SK-N-SH treated with all-trans-retinoic acid at 6 μM for 48 hours (cell line): ENCODE results near the gene FER.

Experiments
- ATAC-seq: fragments of 200-7000 bp; cut with Tn5 transposase; 3 replicates; pipeline ENCODE4 v1.9.1; 2020; ENCODE audit warnings: mild to moderate bottlenecking, moderate library complexity
- ARNTL ChIP-seq: fragments of 450-650 bp; formaldehyde crosslinking; IDR thresholded peaks from 2 replicates; pipeline ENCODE4 v1.5.0; 2020; ENCODE audit warnings: low read depth, mild to moderate bottlenecking, moderate library complexity, borderline replicate concordance
- BACH2 ChIP-seq: fragments of 250-450 bp; sonication (Bioruptor Pico); IDR thresholded peaks from 2 replicates; pipeline ENCODE4 v1.9.0; 2021; ENCODE audit warnings: mild to moderate bottlenecking, borderline replicate concordance
- CREB5 ChIP-seq: fragments of 250-450 bp; sonication (Bioruptor Pico); IDR thresholded peaks from 2 replicates; pipeline ENCODE4 v1.5.1; 2020; ENCODE audit warnings: low read depth, mild to moderate bottlenecking, moderate library complexity
- CSDC2 ChIP-seq: fragments of 250-450 bp; sonication (Bioruptor Pico); IDR thresholded peaks from 2 replicates; pipeline ENCODE4 v1.5.0; 2020; ENCODE audit warnings: mild to moderate bottlenecking, moderate library complexity
- CSRNP3 ChIP-seq: fragments of 250-450 bp; sonication (Bioruptor Pico); IDR thresholded peaks from 2 replicates; pipeline ENCODE4 v1.5.1; 2021; ENCODE audit warnings: mild to moderate bottlenecking, moderate library complexity
- ESRRG ChIP-seq: fragments of 250-450 bp; sonication (Bioruptor Pico); IDR thresholded peaks from 2 replicates; pipeline ENCODE4 v1.6.1; 2021; ENCODE audit warnings: mild to moderate bottlenecking
- GLIS3 ChIP-seq: fragments of 250-450 bp; sonication (Bioruptor Pico); IDR thresholded peaks from 2 replicates; pipeline ENCODE4 v1.5.0; 2020; ENCODE audit warnings: mild to moderate bottlenecking, moderate library complexity
- ISL1 ChIP-seq: fragments of 250-450 bp; sonication (Bioruptor Pico); IDR thresholded peaks from 2 replicates; pipeline ENCODE4 v2.1.2; 2022; ENCODE audit warnings: mild to moderate bottlenecking, moderate library complexity
- OSR1 ChIP-seq: fragments of 250-450 bp; sonication (Bioruptor Pico); IDR thresholded peaks from 2 replicates; pipeline ENCODE4 v1.8.0; 2022; ENCODE audit warnings: moderate library complexity, mild to moderate bottlenecking, inconsistent platforms
- PATZ1 ChIP-seq: fragments of 250-450 bp; sonication (Bioruptor Pico); IDR thresholded peaks from 2 replicates; pipeline ENCODE4 v1.8.0; 2020; ENCODE audit warnings: mild to moderate bottlenecking, moderate library complexity, borderline replicate concordance
- POU6F1 ChIP-seq: fragments of 250-450 bp; sonication (Bioruptor Pico); IDR thresholded peaks from 2 replicates; pipeline ENCODE4 v1.8.0; 2021; ENCODE audit warnings: low read depth, mild to moderate bottlenecking, moderate library complexity, borderline replicate concordance
- PPARA ChIP-seq: fragments of 250-450 bp; sonication (Bioruptor Pico); IDR thresholded peaks from 2 replicates; pipeline ENCODE4 v1.5.0; 2020; ENCODE audit warnings: mild to moderate bottlenecking, borderline replicate concordance
- RARB ChIP-seq: fragments of 250-450 bp; sonication (Bioruptor Pico); IDR thresholded peaks from 2 replicates; pipeline ENCODE4 v1.8.0; 2021; ENCODE audit warnings: mild to moderate bottlenecking, moderate library complexity
- SNAI2 ChIP-seq: fragments of 250-450 bp; sonication (Bioruptor Pico); IDR thresholded peaks from 2 replicates; pipeline ENCODE4 v1.5.0; 2020; ENCODE audit warnings: mild to moderate bottlenecking, moderate library complexity
- TCF4 ChIP-seq: fragments of 250-450 bp; sonication (Bioruptor Pico); IDR thresholded peaks from 2 replicates; pipeline ENCODE4 v1.8.0; 2021; ENCODE audit warnings: mild to moderate bottlenecking, moderate library complexity, borderline replicate concordance
- TOX ChIP-seq: fragments of 250-450 bp; sonication (Bioruptor Pico); IDR thresholded peaks from 2 replicates; pipeline ENCODE4 v1.8.0; 2021; ENCODE audit warnings: mild to moderate bottlenecking, moderate library complexity, borderline replicate concordance
- TSHZ2 ChIP-seq: fragments of 250-450 bp; sonication (Bioruptor Pico); IDR thresholded peaks from 2 replicates; pipeline ENCODE4 v1.5.0; 2020; ENCODE audit warnings: mild to moderate bottlenecking, moderate library complexity
- ZC3H10 ChIP-seq: fragments of 250-450 bp; sonication (Bioruptor Pico); IDR thresholded peaks from 2 replicates; pipeline ENCODE4 v1.5.1; 2021; ENCODE audit warnings: mild to moderate bottlenecking, moderate library complexity
- ZFP3 ChIP-seq: fragments of 250-450 bp; sonication (Bioruptor Pico); IDR thresholded peaks from 2 replicates; pipeline ENCODE4 v1.5.0; 2020; ENCODE audit warnings: mild to moderate bottlenecking, moderate library complexity
- ZNF565 ChIP-seq: fragments of 450-650 bp; formaldehyde crosslinking; conservative IDR thresholded peaks from 2 replicates; pipeline ENCODE4 v1.5.0; 2020; ENCODE audit warnings: low read depth, mild to moderate bottlenecking, moderate library complexity
- ZNF70 ChIP-seq: fragments of 450-650 bp; formaldehyde crosslinking; IDR thresholded peaks from 2 replicates; pipeline ENCODE4 v1.5.0; 2020; ENCODE audit warnings: mild to moderate bottlenecking, moderate library complexity

Gene FER

GRCh38 chr5:108702546-108702945, 45.2 kb upstream of the FER start (continued):
- TF ChIP-seq PATZ1 (no peak), CSRNP3 (CRISPR knock-in tag) (no peak)

GRCh38 chr5:108703313-108703712, 44.4 kb upstream of the FER start:
- TF ChIP-seq ISL1 (CRISPR knock-in tag) (no peak), PATZ1 (no peak), OSR1 (CRISPR knock-in tag) (no peak), BACH2 (CRISPR knock-in tag) (no peak), POU6F1 (CRISPR knock-in tag) (no peak), ZNF565 (CRISPR knock-in tag) (no peak), ARNTL (no peak), CREB5 (CRISPR knock-in tag) (no peak), ZNF70 (CRISPR knock-in tag) (no peak), ZFP3 (CRISPR knock-in tag) (no peak), ESRRG (CRISPR knock-in tag) (no peak), ZC3H10 (CRISPR knock-in tag) (no peak), CSDC2 (CRISPR knock-in tag) (no peak), CSRNP3 (CRISPR knock-in tag) (no peak)
- ATAC-seq: no peak

- ATAC-seq: no peak
These were observed 40.6 kb upstream of the FER start for GRCh38 chr5:108707141-108707540.

GRCh38 chr5:108711898-108712297, 35.8 kb upstream of the FER start:
- ATAC-seq: no peak
- TF ChIP-seq ISL1 (CRISPR knock-in tag) (no peak), SNAI2 (CRISPR knock-in tag) (no peak), ZNF565 (CRISPR knock-in tag) (no peak), RARB (no peak), ZNF70 (CRISPR knock-in tag) (no peak), PATZ1 (no peak), TCF4 (CRISPR knock-in tag) (no peak), TOX (CRISPR knock-in tag) (no peak), ZC3H10 (CRISPR knock-in tag) (no peak), TSHZ2 (CRISPR knock-in tag) (no peak), ARNTL (no peak), BACH2 (CRISPR knock-in tag) (no peak), PPARA (no peak), GLIS3 (CRISPR knock-in tag) (no peak)

More at GRCh38 chr5:108707141-108707540, 40.6 kb upstream of the FER start:
- TF ChIP-seq ESRRG (CRISPR knock-in tag) (no peak), ISL1 (CRISPR knock-in tag) (no peak), CSDC2 (CRISPR knock-in tag) (no peak), SNAI2 (CRISPR knock-in tag) (no peak), RARB (no peak), BACH2 (CRISPR knock-in tag) (no peak), ZC3H10 (CRISPR knock-in tag) (no peak)
